NCI-H345 treated with DMSO at 0.1 percent for 48 hours (cell line): Measurements from ENCODE around the gene XAF1.
"Not testable (repeated sequence)": the region's sequence is repeated elsewhere in the genome, so short reads cannot be mapped to it uniquely, and the experiment has no call there.

ENCODE experiments used
- DNase-seq: peaks from one replicate; lab custom pipeline; 2025; ENCODE audit not compliant: unreplicated experiment; lab: John Stamatoyannopoulos, UW

Gene XAF1

DNA sequence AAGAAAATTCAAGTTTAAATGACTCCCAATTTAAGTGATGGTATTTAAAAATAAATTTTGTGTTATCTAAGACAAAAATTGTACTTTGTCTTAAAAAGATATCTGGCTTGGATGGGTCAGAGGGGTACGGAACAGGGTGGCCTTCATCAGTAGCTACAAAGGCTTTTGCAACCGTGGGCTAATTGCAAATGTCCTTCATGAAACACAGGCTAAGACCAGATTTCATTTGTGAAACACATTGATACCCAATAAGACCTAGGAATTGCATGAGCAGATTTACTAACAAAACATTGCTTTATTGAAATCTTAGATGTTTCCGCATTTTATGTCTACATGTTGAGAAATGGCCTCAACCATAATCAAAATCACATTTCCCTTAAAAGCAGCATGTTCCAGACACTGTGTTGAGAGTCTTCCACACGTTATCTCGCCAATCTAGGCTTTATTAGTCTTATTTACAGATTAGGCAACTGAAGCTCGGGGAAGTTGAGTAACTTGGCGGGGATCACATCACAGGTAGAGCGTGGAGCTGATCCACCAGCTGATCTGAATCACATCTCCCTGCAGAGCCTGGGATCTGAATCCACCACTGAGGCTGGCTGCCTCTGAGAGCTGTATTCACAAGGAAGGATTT is 42.0 kb downstream of the XAF1 start:
- DNase-seq: no peak

DNA sequence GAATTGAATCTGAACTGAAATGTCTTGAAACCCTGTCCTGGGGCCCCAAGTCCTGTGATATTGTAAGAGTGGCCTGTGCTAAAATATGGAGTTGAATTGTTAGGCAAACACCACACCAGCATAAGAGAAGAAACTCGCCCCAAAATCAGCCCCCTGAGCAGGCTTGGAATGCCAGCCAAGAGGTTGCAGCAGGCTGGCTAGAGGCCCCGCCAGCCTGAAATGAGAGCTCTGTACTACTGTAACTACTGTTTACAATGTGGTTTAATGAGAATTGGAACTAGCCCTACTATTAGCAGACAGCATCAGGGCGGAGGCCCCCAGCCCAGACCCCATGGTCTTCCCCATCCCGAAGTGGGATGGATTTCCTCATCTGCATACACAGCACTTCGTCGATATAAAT is 43.9 kb downstream of the XAF1 start:
- no peak for DNase-seq

- DNase-seq: no peak
These were observed 44.7 kb downstream of the XAF1 start for GRCh38 chr17:6800422-6801027.

DNA sequence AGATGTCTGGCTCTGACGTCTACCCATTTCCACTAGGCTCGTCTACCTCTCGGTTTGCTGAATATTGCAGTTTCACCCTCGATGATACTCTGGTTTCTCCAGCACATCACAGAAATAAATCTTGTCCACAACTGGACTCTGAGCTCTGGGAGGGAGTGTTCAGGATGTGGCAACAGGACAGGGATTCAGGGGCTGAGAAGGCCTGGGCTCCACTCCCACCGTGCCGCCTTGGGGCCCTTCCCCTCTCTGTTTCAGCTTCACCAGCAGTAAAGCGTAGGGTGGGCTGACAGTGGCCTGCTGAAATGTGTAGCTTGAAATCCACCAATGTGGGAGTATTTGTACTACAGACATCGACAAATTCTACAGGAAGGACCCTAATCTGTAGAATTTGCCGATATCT is 55.7 kb downstream of the XAF1 start:
- no peak for DNase-seq

GRCh38 chr17:6812295-6812694 is 56.4 kb downstream of the XAF1 start:
- DNase-seq: no peak

DNA sequence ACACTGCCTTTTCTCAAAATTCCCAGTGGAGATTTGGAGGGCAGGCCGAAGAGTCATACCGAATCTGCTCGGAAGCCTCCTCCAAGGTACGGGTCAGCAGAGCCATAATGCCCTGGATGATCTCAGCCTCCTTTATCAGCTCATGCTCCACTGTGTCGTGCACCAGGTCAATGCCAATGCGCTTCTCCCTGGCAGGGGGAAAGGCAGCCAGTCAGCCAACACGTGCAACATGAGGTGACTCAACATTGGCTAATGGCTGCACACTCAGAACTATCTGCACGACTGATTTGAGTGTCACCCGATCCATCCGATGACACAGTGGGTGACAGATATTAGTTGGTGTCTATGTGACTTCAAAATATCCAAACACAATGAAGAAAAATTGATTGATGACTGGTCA is 59.9 kb downstream of the XAF1 start:
- no peak for DNase-seq

- DNase-seq: not testable (repeated sequence)
These were observed 60.5 kb downstream of the XAF1 start for GRCh38 chr17:6816368-6816767.

GRCh38 chr17:6818938-6819337 is 63.1 kb downstream of the XAF1 start:
- no peak for DNase-seq

DNA sequence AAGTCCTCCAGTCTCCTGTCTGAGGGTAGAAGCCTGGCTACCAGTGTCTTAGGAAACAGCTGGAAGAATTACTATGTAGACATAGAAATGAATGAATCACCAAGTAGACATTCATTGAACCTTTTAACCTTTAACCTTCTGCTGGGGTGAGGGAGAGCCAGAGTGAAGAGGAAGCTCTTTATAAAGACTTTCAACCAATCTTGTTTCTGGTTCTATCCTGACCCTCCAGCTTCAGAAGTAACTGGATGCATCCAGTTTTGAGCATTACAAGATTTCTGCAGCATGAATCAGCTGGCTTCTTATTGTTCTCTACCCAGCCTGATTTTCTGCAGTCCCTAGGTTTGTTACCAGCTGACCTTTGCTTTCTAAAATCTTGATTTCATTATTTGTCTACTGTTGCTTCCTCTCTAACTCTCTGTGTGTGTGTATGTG is 67.2 kb downstream of the XAF1 start:
- no peak for DNase-seq
